Liver (tissue), 9 donors: ENCODE measurements around the gene PISD. TPM values are rescaled to one million over a fixed set of nuclear protein-coding genes. Genes with fewer than 3 reads are reported as not detected.

Source experiments
- DNase-seq: peaks from one replicate; pipeline ENCODE4 v3.0.0-alpha.2; 2017; ENCODE audit warnings: low spot score
- H3K27ac ChIP-seq, 2 donors: one replicate each; pipeline ENCODE4 v1.7.0; 2013; ENCODE audit warnings: inconsistent platforms in 2 of 2, low read length in 2 of 2, control low read depth in 1 of 2, low read depth in 1 of 2, mild to moderate bottlenecking in 1 of 2
- H3K27me3 ChIP-seq, 4 donors: one replicate each; pipeline versions ENCODE4 v1.6.1 to v1.7.0; 2013; ENCODE audit warnings: low read length in 3 of 4, inconsistent platforms in 1 of 4, mild to moderate bottlenecking in 1 of 4, moderate library complexity in 1 of 4; ENCODE audit not compliant: control insufficient read depth in 4 of 4, insufficient read depth in 4 of 4
- H3K36me3 ChIP-seq, 4 donors: one replicate each; pipeline versions ENCODE4 v1.6.1 to v1.7.0; 2013; ENCODE audit warnings: low read length in 3 of 4, mild to moderate bottlenecking in 3 of 4, low read depth in 1 of 4, moderate library complexity in 1 of 4; ENCODE audit not compliant: control insufficient read depth in 4 of 4, insufficient read depth in 3 of 4
- H3K4me1 ChIP-seq, 4 donors: one replicate each; pipeline versions ENCODE4 v1.6.1 to v1.7.0; 2013; ENCODE audit warnings: low read length in 3 of 4, mild to moderate bottlenecking in 3 of 4, moderate library complexity in 1 of 4; ENCODE audit not compliant: control insufficient read depth in 4 of 4, insufficient read depth in 4 of 4
- H3K4me3 ChIP-seq, 3 donors: one replicate each; pipeline versions ENCODE4 v1.6.1 to v1.7.0; 2013; ENCODE audit warnings: low read length in 3 of 3, control low read depth in 1 of 3, low read depth in 1 of 3, mild to moderate bottlenecking in 1 of 3
- H3K9ac ChIP-seq, 2 donors: one replicate each; pipeline ENCODE4 v1.7.0; 2013; ENCODE audit warnings: low read length in 2 of 2, mild to moderate bottlenecking in 2 of 2, moderate library complexity in 2 of 2, control low read depth in 1 of 2, low read depth in 1 of 2
- H3K9me3 ChIP-seq, 4 donors: one replicate each; pipeline versions ENCODE4 v1.6.1 to v1.7.0; 2013; ENCODE audit warnings: low read length in 3 of 4; ENCODE audit not compliant: control insufficient read depth in 4 of 4
- CTCF ChIP-seq: fragments of 150-350 bp; IDR thresholded peaks from 2 replicates; pipeline ENCODE4 v1.5.1; 2017; ENCODE audit warnings: improper control_type of control experiment, low read depth, low read length; ENCODE audit not compliant: missing input control
- EGR1 ChIP-seq, 2 donors: IDR thresholded peaks; 2 replicates each; pipeline ENCODE4 v1.6.1; 2016 to 2018; ENCODE audit warnings: antibody characterized with exemption in 2 of 2, low read depth in 2 of 2
- FOXA1 ChIP-seq: IDR thresholded peaks from 2 replicates; pipeline ENCODE4 v1.6.1; 2016; ENCODE audit warnings: antibody characterized with exemption
- FOXA2 ChIP-seq: IDR thresholded peaks from 2 replicates; pipeline ENCODE4 v1.6.1; 2016; ENCODE audit warnings: antibody characterized with exemption
- GABPA ChIP-seq, 2 donors: IDR thresholded peaks in 1 of 2; conservative IDR thresholded peaks in 1 of 2; 2 replicates each; pipeline ENCODE4 v1.6.1; 2016; ENCODE audit warnings: antibody characterized with exemption in 2 of 2, mild to moderate bottlenecking in 1 of 2, moderate library complexity in 1 of 2
- HNF4A ChIP-seq, 2 donors: conservative IDR thresholded peaks; 2 replicates each; pipeline ENCODE4 v1.6.1; 2016; ENCODE audit warnings: antibody characterized with exemption in 2 of 2, mild to moderate bottlenecking in 2 of 2
- HNF4G ChIP-seq: IDR thresholded peaks from 2 replicates; pipeline ENCODE4 v1.6.1; 2016; ENCODE audit warnings: antibody characterized with exemption
- JUND ChIP-seq, 2 donors: IDR thresholded peaks; 2 replicates each; pipeline ENCODE4 v1.6.1; 2016; ENCODE audit warnings: antibody characterized with exemption in 2 of 2
- MAX ChIP-seq: IDR thresholded peaks from 2 replicates; pipeline ENCODE4 v1.6.1; 2016; ENCODE audit warnings: antibody characterized with exemption
- NR2F2 ChIP-seq: IDR thresholded peaks from 2 replicates; pipeline ENCODE4 v1.6.1; 2016; ENCODE audit warnings: antibody characterized with exemption
- RAD21 ChIP-seq, 2 donors: IDR thresholded peaks; 2 replicates each; pipeline ENCODE4 v1.6.1; 2016; ENCODE audit warnings: antibody characterized with exemption in 2 of 2, mild to moderate bottlenecking in 2 of 2
- RXRA ChIP-seq, 2 donors: IDR thresholded peaks; 2 replicates each; pipeline ENCODE4 v1.6.1; 2017 to 2018; ENCODE audit warnings: antibody characterized with exemption in 2 of 2, mild to moderate bottlenecking in 1 of 2
- SP1 ChIP-seq: IDR thresholded peaks from 2 replicates; pipeline ENCODE4 v1.6.1; 2018; ENCODE audit warnings: antibody characterized with exemption, mild to moderate bottlenecking
- TAF1 ChIP-seq: conservative IDR thresholded peaks from 2 replicates; pipeline ENCODE4 v1.6.1; 2016; ENCODE audit warnings: antibody characterized with exemption, mild to moderate bottlenecking
- YY1 ChIP-seq: IDR thresholded peaks from 2 replicates; pipeline ENCODE4 v1.6.1; 2016; ENCODE audit warnings: antibody characterized with exemption, mild to moderate bottlenecking
- ZBTB33 ChIP-seq: IDR thresholded peaks from 2 replicates; pipeline ENCODE4 v1.6.1; 2016; ENCODE audit warnings: antibody characterized with exemption
- WGBS: extraction: QIAGEN DNeasy Blood & Tissue Kit; methylation state at CpG from one replicate; pipeline ENCODE4 v1.1.7; 2013; 5-methylcytosine and 5-hydroxymethylcytosine counted together
- polyA plus RNA-seq, 2 donors: library from polyadenylated mRNA; stranded (reverse) in 1 of 2; unstranded in 1 of 2; fragments of 200-250 nt in 1 of 2; fragments of >200 nt in 1 of 2; fragmentation: Nextera tagmentation in 1 of 2; extraction: Ambion mirVana in 1 of 2; gene quantifications; one replicate each; pipeline versions ENCODE4 v1.2.1 to v1.2.3, GENCODE V29; 2013 to 2015
- total RNA-seq, 2 donors: library from RNA; depleted of rRNA; stranded (reverse); fragments of >200 nt; gene quantifications; one replicate each; pipeline ENCODE4 v1.2.3, GENCODE V29; 2014
- donor health status: healthy.
- donor health status: healthy.
- donor health status: healthy.
- donor health status: healthy.
- donor health status: healthy.

The PISD gene
- total and polyA plus RNA-seq, 4 donors, result 14.7 to 28.3 (median 20.4) TPM

- no peak overlapping the region for H3K9ac ChIP-seq
- H3K27me3 ChIP-seq, result no peaks in the 10 kb centered on the region
- no peak overlapping the region for H3K27ac ChIP-seq
- no peak overlapping the region for H3K4me3 ChIP-seq
- H3K36me3 ChIP-seq, result peaks cover 0 to 17% (median 3%) of the 10 kb centered on the region in 4 donors
- H3K9me3 ChIP-seq, result no peaks in the 10 kb centered on the region
- DNase-seq, result no peak
- H3K4me1 ChIP-seq, result peaks cover 0 to 3% (median 3%) of the 10 kb centered on the region in 4 donors
- WGBS, result 90% methylated on average over 5 of the region's 5 CpGs
- TF ChIP-seq ZBTB33, result no peak
- TF ChIP-seq HNF4A (conservative IDR thresholded peaks at IDR 0.05), result no peak
- no peak for TF ChIP-seq EGR1 (IDR thresholded peaks at IDR 0.05; ENCODE audit: low read depth in 2 of 2)
- TF ChIP-seq FOXA1, result no peak
- TF ChIP-seq RXRA (IDR thresholded peaks at IDR 0.05), result no peak
- no peak for TF ChIP-seq NR2F2
These were observed 77.2 kb downstream of the PISD start for GRCh38 chr22:31584804-31585160.

DNA sequence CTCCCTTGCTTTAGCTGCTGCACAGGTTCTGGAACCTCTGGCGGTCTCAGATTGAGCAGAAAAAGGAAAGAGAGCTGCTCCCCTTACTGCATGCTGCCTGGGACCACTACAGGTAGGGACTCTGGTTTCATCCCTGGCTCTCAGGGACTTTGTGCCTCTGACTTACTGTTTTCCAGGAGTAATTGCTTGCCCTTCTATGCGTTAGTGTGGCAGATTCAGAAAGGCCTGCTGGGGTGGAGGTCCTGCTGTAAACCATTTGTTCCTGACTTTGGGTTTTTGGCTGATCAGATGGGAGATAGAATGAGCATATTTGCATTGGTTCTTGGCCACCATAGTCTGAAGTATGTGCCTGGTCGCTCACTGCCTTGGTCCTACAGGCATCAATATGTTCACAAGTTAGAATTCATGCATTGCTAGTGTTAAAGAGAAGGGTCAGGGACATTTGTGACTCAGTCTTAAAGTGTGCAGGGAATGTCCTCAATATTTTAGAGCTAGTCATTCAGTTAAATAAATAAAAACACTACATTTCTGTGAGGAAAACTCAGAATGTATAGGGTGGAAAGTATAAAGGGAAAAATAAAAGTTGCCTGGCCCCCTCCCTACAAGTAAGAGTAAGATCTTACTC lies 78.0 kb downstream of the PISD start:
- 94% methylated on average over 3 of the region's 3 CpGs for WGBS
- no peaks in the 10 kb centered on the region for H3K4me1 ChIP-seq
- no peak overlapping the region for H3K4me3 ChIP-seq
- no peak overlapping the region for H3K9ac ChIP-seq
- no peaks in the 10 kb centered on the region for H3K9me3 ChIP-seq
- no peak for DNase-seq
- no peaks in the 10 kb centered on the region for H3K27me3 ChIP-seq
- peaks cover 0 to 17% (median 3%) of the 10 kb centered on the region in 4 donors for H3K36me3 ChIP-seq
- TF ChIP-seq ZBTB33, result no peak
- no peak for TF ChIP-seq RAD21 (IDR thresholded peaks at IDR 0.05)
- TF ChIP-seq SP1, result no peak
- TF ChIP-seq FOXA1, result no peak
- no peak for TF ChIP-seq GABPA (IDR thresholded peaks at IDR 0.05 in 1 of 2, conservative IDR thresholded peaks at IDR 0.05 in 1 of 2)
- TF ChIP-seq FOXA2, result no peak
- no peak for TF ChIP-seq JUND (IDR thresholded peaks at IDR 0.05)
- TF ChIP-seq EGR1 (IDR thresholded peaks at IDR 0.05; ENCODE audit: low read depth in 2 of 2), result no peak
- no peak for TF ChIP-seq HNF4G
- TF ChIP-seq HNF4A (conservative IDR thresholded peaks at IDR 0.05), result no peak
- TF ChIP-seq CTCF, result no peak
- TF ChIP-seq MAX, result no peak
- TF ChIP-seq TAF1, result no peak
- no peak for TF ChIP-seq YY1
- no peak overlapping the region for H3K27ac ChIP-seq
